ENCODE data around the gene TMEM184B.

TMEM184B gene

DNA sequence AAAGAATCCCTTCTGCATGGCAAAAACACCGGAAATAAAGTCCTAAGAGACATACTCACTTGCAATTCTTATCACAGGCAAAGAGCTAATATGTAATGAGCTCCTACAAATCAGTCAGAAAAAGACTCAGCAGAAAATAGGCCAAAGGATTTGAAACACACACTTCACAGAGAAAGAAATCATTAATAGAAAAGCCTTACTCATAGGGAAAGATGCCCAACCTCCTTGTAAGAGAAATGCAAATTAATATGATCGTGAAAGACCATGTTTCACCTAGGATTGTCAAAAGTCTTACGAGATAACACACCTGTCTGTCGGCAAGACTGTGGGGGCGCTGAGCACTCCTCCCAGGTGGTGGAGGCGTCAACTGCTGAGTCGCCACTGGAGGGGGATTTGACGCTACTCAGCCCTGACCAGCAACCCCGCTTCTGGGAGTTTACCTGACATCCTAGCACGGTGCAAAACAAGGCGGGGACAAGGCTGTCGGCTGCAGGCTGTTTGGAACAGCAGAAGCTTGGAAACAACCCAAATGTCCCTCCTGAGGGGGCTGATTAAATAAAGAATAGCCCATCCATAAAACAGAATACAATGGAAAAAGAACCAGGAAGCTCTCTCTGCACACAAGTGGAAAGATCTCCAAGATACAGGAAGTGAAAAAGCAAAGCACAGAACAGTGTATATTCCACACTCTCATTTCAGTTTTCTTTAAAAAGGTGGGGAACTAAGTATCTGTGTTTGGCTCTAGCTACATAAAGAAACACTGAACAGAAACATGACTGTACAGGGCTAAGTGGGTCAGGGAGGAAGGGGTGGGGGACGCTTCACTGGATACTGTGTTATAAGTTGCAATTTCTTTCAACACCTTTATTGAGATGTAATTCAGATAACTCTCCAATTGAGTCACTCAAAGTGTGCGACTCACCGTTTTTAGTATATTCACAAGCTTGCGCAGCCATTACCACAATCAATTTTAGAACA is 33.0 kb upstream of the TMEM184B start:
- peak; percentile 33 for DNase-seq

DNA sequence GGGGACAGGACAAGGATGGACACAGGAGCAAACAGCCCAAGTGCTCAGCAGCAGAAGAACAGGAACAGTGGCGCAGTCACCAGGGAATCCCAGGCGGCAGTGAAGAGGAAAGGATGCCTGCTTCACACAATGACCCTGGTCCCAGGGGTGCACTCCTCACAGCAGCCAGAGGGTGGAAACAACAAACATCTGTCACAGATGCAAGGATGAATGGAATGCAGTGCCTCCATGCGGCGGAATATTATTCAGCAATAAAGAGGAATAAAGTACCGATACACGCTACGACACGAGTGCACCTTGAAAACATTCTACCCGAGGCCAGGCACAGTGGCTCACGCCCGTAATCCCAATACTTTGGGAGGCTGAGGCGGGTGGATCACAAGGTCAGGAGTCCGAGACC is 31.7 kb upstream of the TMEM184B start:
- DNase-seq: no peak

DNA sequence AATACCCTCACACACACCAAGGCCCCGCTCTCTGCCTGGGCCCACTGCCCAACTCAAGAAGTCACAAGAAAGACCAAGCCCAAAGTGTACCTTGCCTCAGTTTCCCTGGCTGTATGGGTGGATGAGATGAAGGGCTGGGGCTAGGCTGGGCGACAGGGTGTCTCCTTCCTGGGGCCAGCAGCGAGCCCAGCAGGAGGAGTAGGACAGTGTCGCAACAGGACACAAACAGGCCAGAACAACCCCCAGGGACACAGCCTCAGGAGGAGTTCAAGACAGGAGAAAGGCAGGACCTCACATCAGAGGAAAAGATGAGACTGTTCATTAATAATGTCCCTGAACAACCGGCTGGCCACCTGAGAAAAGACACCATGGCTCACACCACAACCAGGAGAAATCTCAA is 31.2 kb upstream of the TMEM184B start:
- DNase-seq: no peak

DNA sequence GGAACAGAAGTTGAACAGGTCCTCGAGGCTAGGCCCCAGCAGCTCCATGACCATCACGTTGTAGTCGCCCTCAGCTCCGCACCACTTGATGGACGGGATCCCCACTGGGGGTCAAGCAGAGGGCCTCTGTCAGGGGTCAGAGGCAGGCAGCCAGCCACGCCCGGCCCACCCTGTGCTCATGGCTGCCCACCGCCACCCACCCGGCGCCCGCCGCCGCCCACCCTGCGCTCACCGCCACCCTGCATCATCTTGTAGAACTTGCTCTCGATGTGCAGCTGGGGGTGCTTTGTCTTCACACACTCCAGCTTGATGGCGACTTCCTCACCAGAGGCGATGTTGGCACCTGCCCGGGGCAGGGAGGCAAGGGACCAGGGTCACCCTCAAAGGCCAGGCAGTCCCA is 30.1 kb upstream of the TMEM184B start:
- no peak for DNase-seq

DNA sequence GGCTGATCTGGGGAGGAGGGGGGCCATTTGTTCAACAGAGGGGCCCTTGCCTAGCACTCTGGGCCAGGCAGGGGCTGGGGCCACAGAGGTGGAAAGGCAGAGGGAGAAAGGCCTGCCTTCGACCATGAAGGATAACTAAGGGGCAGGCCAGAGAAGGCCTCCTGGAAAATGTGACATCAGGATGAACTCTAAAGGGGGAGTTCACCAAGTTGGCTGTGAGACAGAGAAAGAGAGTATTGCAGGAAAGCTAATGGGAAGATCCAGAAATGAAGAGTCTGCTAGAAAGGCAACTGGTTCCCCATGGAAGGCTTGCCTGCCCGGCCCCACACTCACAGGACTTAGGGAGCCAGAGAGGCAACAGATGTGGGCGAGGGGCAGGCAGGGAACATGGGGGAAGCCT is 28.1 kb upstream of the TMEM184B start:
- DNase-seq: no peak

DNA sequence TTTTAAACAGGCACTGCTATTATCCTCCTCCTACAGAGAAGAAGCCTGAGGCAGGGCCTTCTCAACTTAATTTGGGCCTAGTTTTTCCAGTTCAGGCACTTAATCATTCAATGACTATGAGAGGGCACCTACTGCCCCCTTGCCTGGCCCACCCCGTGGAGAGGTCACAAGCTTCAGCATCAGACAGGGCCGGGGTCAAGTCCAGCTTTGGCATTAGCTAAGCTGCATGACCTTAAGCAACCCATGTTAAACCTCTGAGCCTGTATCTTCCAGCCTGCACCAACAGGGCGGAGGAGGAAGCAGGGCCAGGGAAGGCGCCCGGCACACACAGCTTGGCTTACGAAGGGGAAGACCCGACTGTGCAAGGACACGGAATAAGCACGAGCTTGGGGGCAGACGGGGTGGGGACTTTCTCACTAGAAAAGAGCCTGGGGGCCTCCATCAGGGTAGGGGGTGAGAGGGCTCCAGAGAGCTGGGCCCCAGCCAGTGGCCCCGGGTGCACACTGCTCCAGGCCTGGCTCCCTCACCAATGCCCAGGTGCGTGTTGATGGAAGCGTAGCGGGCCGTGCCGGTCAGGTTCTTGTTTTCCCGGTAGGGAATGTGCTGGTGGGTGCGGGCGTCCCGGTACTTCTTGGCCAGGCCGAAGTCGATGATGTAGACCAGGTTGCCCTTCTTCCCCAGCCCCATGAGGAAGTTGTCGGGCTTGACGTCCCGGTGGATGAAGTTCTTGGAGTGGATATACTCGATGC is 27.6 kb upstream of the TMEM184B start:
- no peak for DNase-seq

DNA sequence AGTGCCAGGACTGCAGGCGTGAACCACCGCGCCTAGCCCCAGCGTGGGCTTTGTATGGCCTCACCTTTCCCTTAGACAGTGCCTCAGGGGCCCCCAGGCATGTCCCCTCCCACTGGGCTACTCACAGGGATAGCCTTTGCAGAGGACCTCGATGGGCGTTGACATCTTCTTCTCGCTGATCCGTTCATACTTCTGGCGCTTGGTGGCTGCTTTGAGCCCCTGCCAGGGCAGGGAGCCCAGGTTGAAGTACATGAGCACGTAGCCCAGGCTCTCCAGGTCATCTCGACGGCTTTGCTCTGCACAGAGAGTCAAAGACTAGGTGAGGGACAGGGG is 26.9 kb upstream of the TMEM184B start:
- DNase-seq: no peak

DNA sequence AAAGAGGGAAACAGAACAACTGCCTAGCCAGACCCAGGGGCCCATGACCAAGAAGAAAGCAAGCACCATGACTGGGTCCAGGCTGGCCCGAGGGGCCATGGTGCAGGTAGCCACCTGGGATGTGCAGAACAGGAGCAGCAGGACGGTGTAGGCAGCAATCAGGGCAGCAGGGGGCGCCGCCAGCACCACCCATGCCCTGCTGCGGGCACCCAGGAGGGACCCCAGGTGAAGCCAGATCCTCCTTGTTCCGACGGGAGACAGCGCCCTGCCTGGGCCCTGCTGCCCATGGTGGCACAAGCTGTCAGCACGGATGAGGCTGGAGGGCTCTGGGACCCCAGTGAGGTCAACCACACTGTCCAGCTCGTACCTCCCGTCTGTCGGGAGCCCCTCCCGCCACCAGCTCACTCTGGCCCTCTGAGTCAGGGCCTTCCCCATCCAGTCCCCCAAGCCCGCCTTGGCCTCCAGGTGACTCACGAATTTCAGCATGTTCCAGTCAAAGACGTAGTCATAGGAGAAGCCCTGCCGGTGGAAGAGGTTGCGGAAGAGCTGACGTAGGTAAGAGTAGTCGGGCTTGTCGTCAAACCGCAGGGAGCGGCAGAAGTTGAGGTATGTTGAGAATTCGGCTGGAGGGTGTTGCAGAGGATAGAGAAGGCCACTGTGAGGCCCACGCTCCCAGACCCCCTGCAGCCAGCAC is 25.6 kb upstream of the TMEM184B start:
- DNase-seq: no peak

DNA sequence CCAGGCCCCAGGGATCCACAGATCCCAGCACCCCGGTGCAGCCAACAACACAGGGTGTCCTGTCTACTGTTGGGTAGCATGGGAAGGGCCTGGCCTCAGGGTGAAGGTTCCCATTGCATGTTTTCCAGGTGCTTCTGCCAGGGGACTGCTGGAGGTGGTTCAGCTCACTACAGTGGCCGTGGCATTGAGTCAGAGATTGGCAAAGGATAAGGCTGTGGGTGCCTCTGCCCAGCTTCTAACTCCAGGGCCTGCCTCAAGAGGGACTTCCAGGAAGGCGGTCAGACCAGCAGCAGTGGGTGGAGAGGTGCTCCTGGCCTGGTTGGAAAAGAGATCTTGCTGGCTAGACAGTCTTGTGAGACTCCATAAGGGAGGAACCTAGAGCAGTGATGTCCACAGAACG is 23.6 kb upstream of the TMEM184B start:
- DNase-seq: no peak

DNA sequence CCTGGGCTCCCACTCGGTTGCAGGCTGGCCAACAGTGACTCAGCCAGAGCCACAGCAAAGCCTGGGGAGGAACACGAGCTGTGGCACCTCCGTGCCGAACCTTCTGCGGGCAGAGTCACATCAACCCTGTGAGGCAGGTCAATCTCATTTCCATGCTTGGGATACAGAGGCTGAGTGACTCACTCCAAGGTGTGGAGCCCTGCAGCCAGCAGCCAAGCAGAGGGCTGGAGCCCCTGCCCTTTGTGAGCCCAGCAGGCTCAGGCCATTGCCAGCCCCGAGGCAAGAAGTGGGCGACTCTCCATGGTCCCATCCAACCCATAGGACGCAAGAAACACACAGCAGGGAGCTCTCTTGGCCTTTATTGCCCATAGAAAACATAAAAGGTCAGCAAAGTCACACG is 23.1 kb upstream of the TMEM184B start:
- no peak for DNase-seq

DNA sequence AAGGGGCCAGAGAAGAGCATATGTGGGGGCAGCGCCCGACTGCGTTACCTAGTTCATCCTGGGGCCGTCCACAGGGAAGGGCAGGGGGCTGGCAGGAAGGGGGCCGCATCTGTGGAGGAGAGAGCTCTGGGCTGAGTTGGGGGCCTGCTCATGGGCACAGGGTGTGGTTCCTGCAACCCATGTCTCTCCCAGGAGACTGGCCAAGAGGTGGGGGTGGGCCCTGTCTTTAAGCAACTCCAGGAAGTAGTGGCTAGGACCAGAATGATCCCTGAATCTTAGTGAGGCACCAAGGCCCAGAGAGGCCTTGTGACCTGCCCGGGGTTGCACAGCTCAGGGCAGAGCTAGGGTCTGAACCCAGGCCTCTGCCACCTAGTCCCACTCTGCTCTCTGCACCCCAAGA is 22.5 kb upstream of the TMEM184B start:
- no peak for DNase-seq

DNA sequence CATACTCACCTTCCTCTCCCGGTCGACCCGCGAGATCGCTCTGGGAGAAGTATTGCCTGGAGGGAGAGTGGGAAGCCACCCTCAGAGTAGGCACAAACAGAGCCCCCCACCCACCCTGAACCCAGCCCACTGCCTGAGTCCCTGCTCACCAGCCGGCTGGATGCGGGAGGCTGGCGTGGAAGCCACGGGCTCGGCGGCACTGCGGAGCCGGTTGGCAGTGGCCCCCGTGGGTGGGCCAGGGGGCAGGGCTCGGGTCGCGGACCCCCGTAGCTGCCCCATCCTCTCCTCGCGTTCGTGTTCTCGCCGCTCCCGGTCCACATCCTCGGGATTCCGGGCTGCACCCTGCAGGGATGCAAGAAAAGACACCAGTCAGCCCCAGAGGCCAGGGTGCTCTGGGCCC is 21.4 kb upstream of the TMEM184B start:
- DNase-seq: no peak

DNA sequence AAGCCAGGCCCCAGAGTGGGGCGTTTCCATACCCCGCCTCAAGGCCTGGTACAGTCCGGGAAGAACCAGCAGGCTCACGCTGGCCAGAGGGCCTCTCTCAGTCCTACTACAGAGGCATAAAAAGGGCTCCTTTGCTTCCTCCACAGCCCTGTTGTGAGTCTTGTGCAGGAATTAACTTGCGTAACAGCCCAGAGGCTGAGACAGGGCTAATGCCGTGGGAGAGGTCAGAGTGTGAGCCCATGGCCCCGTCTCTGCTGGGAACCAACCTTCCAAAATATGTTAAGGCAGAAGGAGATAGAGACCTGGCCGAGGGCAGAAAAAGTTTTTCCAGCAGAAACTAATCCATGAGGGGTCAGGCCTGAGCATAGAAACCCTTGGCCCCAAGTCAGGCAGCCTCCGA is 19.9 kb upstream of the TMEM184B start:
- DNase-seq: no peak

DNA sequence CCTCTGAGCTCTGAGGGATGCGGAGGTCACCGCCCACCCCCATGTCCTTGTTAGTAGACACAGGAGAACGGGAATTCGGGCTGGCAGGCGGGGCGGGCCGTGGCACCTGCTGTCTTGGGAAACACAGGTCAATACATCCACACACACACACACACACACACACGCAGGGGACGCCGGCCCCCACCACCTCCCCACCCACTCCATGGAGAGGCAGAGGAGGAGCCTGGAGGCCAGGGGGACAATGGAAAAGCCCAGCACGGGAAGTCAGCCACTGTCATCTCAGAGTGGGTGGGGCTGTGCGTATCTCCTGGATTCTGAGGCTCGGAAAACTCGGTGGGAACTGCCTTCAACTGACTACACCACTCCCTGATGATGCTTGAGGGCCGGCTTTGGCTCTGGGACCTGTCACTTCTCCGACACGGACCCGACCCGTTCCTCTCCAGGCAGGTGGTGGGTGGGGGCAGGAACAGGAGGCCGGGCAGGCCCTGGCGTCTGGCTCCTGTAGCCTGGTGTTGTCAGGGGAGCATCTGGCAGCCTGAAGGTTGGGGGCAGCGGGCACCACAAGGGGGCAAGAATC is 18.5 kb upstream of the TMEM184B start:
- peak; percentile 85 for DNase-seq

DNA sequence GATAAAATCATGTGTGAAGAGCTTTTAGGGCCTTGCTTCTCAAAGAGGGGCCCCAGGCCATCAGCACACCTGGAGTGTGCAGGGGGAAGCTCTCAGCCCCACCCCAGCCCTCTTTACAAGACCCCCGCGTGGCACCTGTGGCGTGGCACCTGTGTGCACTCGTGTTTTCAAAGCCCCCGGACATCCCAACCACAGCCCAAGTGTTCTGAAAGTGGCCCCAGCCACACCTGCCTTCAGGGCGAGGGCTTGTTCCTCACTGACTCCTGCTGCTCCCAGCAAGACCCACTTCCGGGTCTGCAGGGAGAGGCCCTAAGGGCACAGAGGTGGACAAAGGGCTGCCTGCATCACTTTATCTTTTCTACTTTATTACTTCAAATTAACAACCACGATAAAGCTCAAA is 17.5 kb upstream of the TMEM184B start:
- DNase-seq: no peak

DNA sequence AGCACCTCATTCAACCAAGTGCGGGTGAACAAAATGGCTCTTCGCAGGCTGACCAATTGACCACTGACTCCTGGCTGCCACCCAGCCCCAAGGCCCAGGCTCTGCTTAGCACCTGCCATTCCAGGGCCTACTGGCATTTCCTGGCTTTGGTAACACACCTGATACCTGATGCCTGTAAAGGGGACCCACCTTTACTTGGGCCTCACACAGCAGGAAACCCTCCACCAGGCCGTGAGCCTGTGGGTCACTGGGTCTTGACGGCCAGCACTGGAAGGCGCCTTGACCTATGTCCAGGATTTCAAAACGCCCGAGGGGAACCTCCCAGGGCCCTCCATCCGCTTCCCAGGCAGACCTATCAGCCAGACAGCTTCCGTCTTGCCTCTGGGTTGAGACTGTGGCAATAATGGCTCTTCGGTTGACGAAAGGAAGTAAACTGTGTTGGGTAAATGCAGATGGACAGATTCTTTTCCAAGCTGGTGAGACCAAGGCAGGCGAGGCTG is 16.8 kb upstream of the TMEM184B start:
- no peak for DNase-seq

DNA sequence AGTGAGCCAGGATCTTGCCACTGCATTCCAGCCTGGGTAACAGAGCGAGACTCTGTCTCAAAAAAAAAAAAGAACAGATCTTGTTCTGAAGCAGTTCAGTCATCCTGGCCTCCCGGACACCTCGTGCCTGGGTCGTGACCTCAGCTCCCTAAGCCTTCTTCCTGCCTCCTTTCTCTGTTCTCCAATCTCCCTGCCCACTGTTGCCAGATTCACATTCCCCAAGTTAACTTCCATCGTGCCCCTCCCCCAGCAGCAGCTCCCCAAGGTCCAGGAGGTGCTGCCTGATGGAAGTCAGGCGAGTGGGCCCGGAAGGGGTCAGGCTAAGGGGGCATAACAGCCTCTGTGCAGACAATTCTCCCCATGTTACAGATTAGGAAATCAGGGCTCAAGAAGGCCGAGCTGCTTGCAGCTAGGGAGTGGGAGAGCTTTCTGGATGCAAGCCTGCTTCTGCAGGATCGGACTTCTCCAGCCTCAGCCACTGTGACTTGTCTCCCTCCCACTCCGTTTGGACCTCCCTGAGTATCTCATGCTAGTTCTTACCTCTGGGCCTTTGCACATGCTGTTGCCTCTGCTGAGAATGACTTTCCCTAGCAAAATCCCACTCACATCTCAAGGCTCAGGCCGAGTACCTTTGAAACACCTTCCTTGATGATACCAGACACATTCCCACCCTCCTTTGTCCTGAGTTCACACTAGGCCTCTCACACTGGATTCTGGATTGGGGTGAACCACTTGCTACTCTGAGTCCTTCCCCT is 14.3 kb upstream of the TMEM184B start:
- DNase-seq: no peak

DNA sequence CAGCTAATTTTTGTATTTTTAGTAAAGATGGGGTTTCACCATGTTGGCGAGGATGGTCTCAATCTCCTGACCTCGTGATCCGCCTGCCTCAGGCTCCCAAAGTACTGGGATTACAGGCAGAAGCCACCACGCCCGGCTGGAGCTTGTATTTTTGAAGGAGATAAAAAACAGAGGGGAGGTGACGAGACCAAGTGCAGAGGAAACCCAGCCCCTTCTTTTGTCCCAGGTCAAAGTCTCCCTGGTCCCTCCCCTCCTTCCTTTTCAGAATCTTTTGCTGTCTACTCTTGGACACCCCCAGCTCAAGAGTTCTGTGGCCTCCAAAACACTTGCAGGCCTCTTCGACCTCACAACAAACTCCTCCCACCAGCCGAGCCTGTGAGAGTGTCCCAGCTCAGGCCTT is 12.2 kb upstream of the TMEM184B start:
- DNase-seq: no peak

DNA sequence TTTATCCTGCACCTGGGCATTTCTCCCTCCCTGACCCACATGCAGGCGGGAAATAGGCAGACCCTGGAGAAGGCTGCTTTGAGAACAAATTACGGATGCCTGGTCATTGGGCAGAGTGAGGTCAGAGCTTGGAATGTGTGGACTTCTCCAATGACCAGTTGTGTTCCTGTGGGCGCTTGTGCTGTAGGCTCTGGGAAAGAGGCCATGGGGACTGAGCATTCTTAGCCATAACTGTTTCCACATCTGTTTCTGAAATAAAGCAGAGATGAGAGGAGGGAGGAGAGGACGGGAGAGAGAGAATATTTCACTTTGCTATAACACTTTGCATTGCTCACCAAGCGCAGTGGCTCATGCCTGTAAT is 11.2 kb upstream of the TMEM184B start:
- DNase-seq: no peak

DNA sequence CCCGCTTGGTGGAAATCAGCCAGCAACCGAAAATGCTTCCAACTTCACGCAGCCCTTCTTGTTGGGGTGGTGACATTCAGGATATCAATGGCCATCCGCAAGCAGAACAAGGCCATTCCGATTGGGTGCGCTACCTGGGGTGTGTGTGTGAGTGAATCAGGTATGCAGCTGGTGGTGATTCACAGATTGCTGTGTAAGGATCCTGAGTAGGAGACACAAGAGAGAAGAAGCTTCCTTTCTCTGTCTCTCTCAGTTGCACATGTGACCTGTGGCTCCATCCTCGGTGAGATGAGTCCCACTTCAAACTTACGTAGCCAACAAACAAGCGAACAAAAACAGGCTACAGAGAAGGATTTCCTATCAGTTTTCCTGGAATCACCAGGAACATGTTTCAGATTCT is 9.6 kb upstream of the TMEM184B start:
- DNase-seq: no peak

DNA sequence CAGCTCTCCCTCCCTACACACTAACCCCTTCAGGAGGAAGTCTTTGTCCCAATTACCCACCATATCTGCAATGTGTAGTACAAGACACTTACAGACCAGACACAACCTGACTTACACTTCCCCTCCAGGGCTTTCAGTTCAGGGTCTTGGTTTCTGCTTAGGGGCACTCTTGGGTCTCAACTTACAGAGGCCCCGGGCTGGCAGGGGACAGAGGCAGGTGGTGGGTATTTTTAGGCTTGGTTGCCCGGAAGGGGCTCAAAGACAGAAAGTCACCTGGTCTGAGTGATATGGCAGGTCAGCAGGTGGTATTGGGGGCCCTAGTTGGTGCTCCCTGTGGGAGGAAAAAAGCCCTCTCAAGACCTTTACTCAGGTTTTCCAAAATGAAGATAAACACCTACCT is 3.4 kb upstream of the TMEM184B start:
- no peak for DNase-seq

DNA sequence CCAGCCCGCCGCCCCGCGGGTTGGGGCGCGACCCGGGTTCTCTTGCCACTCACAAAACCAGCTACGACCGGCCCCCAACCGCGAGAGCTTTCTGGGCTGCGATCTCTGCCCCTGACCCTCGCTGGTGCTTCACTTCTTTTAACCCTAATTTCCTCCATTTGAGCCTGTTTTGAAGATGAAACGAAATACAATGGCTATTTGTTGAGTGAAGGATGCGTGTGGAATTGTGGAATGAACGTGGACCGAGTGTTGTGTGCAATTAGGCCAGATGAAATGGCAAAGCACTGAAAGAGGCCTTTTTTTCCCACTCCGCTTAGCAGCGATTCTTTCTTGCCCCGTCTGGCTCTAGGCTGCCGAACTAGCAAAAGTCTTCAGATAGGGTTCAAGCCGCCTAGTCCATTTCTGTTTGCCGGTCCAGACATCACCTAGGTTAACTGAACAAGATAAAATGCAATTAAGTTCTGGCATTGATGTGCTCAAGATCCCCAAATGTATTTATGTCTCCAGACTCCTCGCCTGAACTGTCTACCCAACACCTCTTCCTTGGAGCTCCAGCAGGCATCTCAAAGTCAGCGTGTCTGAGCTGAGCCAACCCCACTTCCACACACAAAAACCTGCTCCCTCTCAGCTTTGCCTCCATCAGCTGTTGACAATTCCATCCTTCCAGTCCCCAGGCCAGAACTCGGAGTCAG is 471 bp upstream of the TMEM184B start:
- DNase-seq: peak; percentile 50
